ENCODE measurements around the gene RRAS2. TPM values are rescaled to one million over a fixed set of nuclear protein-coding genes. Genes with fewer than 3 reads are reported as not detected.

RRAS2 gene
- total RNA-seq, 2 donors from 2014 or later: 75.1 to 99.7 TPM

GRCh38 chr11:14327116-14327515 is 31.9 kb downstream of the RRAS2 start:
- DNase-seq: no peak
- no peak for TF ChIP-seq CTCF (conservative IDR thresholded peaks at IDR 0.05)
- no peak overlapping the region for H3K27ac Mint-ChIP-seq
- H3K4me3 ChIP-seq (ENCODE audit: low read length): no peak overlapping the region
- H3K9me3 ChIP-seq (ENCODE audit: control insufficient read depth, low read length): no peaks in the 10 kb centered on the region
- no peak overlapping the region for H3K4me3 Mint-ChIP-seq
- H3K9ac ChIP-seq (ENCODE audit: extremely low read depth, low read length, poor library complexity, severe bottlenecking): no peak overlapping the region
- peaks cover 14% of the 10 kb centered on the region for H3K4me1 Mint-ChIP-seq
- H3K27me3 ChIP-seq (ENCODE audit: control insufficient read depth, insufficient read depth, low read length, poor library complexity, severe bottlenecking): no peaks in the 10 kb centered on the region
- no peak overlapping the region for H3K27ac ChIP-seq (ENCODE audit: low read depth, low read length)
- no peaks in the 10 kb centered on the region for H3K27me3 Mint-ChIP-seq (ENCODE audit: insufficient read depth)
- H3K4me1 ChIP-seq (ENCODE audit: control insufficient read depth, insufficient read depth, low read length): no peaks in the 10 kb centered on the region
- H3K9me3 Mint-ChIP-seq: no peaks in the 10 kb centered on the region
- H3K36me3 ChIP-seq (ENCODE audit: control insufficient read depth, insufficient read depth, low read length): no peaks in the 10 kb centered on the region
- peaks cover 3% of the 10 kb centered on the region for H3K36me3 Mint-ChIP-seq (ENCODE audit: low read depth)

- TF ChIP-seq CTCF (conservative IDR thresholded peaks at IDR 0.05): no peak
- 89 to 100% methylated on average over 5 of the region's 6 CpGs for WGBS, 2 experiments (ENCODE audit: insufficient coverage in 1 of 2, insufficient read length in 1 of 2)
- Histone ChIP-seq H3K4me1 (ENCODE audit: control insufficient read depth, insufficient read depth, low read length) (no peaks in the 10 kb centered on the region), H3K36me3 (ENCODE audit: control insufficient read depth, insufficient read depth, low read length) (no peaks in the 10 kb centered on the region), H3K9ac (ENCODE audit: extremely low read depth, low read length, poor library complexity, severe bottlenecking) (no peak overlapping the region), H3K27ac (ENCODE audit: low read depth, low read length) (no peak overlapping the region), H3K27me3 (ENCODE audit: control insufficient read depth, insufficient read depth, low read length, poor library complexity, severe bottlenecking) (no peaks in the 10 kb centered on the region), H3K4me3 (ENCODE audit: low read length) (no peak overlapping the region), H3K9me3 (ENCODE audit: control insufficient read depth, low read length) (no peaks in the 10 kb centered on the region)
- Mint-ChIP-seq H3K27ac (no peak overlapping the region), H3K4me3 (no peak overlapping the region), H3K27me3 (ENCODE audit: insufficient read depth) (no peaks in the 10 kb centered on the region), H3K9me3 (no peaks in the 10 kb centered on the region), H3K36me3 (ENCODE audit: low read depth) (peaks cover 3% of the 10 kb centered on the region), H3K4me1 (peaks cover 28% of the 10 kb centered on the region)
- DNase-seq: no peak
Measured at GRCh38 chr11:14323118-14323676, 35.8 kb downstream of the RRAS2 start.

- Mint-ChIP-seq H3K9me3 (no peaks in the 10 kb centered on the region), H3K27me3 (ENCODE audit: insufficient read depth) (no peaks in the 10 kb centered on the region), H3K4me3 (no peak overlapping the region), H3K27ac (no peak overlapping the region), H3K36me3 (ENCODE audit: low read depth) (peaks cover 3% of the 10 kb centered on the region), H3K4me1 (peaks cover 28% of the 10 kb centered on the region)
- 100% methylated on average over 2 of the region's 2 CpGs; no CpG with 5 or more reads in 1 of the 2 experiments for WGBS, 2 experiments (ENCODE audit: insufficient coverage in 1 of 2, insufficient read length in 1 of 2)
- Histone ChIP-seq H3K9me3 (ENCODE audit: control insufficient read depth, low read length) (no peaks in the 10 kb centered on the region), H3K9ac (ENCODE audit: extremely low read depth, low read length, poor library complexity, severe bottlenecking) (no peak overlapping the region), H3K4me1 (ENCODE audit: control insufficient read depth, insufficient read depth, low read length) (no peaks in the 10 kb centered on the region), H3K4me3 (ENCODE audit: low read length) (no peak overlapping the region), H3K36me3 (ENCODE audit: control insufficient read depth, insufficient read depth, low read length) (no peaks in the 10 kb centered on the region), H3K27ac (ENCODE audit: low read depth, low read length) (no peak overlapping the region), H3K27me3 (ENCODE audit: control insufficient read depth, insufficient read depth, low read length, poor library complexity, severe bottlenecking) (no peaks in the 10 kb centered on the region)
- TF ChIP-seq CTCF (conservative IDR thresholded peaks at IDR 0.05): no peak
- no peak for DNase-seq
Measured at GRCh38 chr11:14322510-14322909, 36.5 kb downstream of the RRAS2 start.
